ENCODE results near the gene RABEP1. TPM values are rescaled to one million over a fixed set of nuclear protein-coding genes. Genes with fewer than 3 reads are reported as not detected.
A peak's percentile ranks its signal among the peaks of the same experiment; 100 is the strongest.
"Not testable (repeated sequence)": the region's sequence is repeated elsewhere in the genome, so short reads cannot be mapped to it uniquely, and the experiment has no call there.

RABEP1 gene
- 23.7 and 43.1 TPM in 2 replicates for total RNA-seq (2014; rRNA removed; shearing (Covaris generic))

- 0 out of 2 replicates have a peak, but pooled peaks cover 2% of the 10 kb centered on the region for H3K9me3 ChIP-seq (replicated peaks)
- H3K36me3 ChIP-seq = peaks cover 12% of the 10 kb centered on the region
- peak within 1 kb of the TSS; percentile 100 for H3K4me3 ChIP-seq
- DNase-seq (ENCODE audit: low read depth in 1 of 2, low spot score in 2 of 2) = peak; percentile 81 to 92
- H3K27me3 ChIP-seq (replicated peaks) = no peaks in the 10 kb centered on the region
- H3K4me1 ChIP-seq (replicated peaks) = peaks cover 8% of the 10 kb centered on the region; the same call in 1 of the 2 replicates
- H3K27ac ChIP-seq = peak within 1 kb of the TSS; percentile 83
Observed at GRCh38 chr17:5281814-5282641, at the start of gene RABEP1. Gene RABEP1, plus strand, starts transcription at chr17:5282284. Its CDS starts 203 bp downstream, at chr17:5282487.

GRCh38 chr17:5233492-5233891 is 48.6 kb upstream of the RABEP1 start:
- not testable (repeated sequence) for H3K36me3 ChIP-seq; H3K4me3 ChIP-seq; H3K27ac ChIP-seq; H3K27me3 ChIP-seq (replicated peaks); H3K4me1 ChIP-seq (replicated peaks); DNase-seq (ENCODE audit: low read depth in 1 of 2, low spot score in 2 of 2); H3K9me3 ChIP-seq (replicated peaks)

GRCh38 chr17:5234645-5235576 is 47.2 kb upstream of the RABEP1 start, which contains the start of gene SCIMP:
Gene SCIMP, minus strand, starts transcription at chr17:5234860. Its CDS starts 105 bp downstream, at chr17:5234755.
- no peaks in the 10 kb centered on the region for H3K27me3 ChIP-seq (replicated peaks)
- no peak within 1 kb of the TSS for H3K4me3 ChIP-seq
- H3K27ac ChIP-seq = no peak within 1 kb of the TSS
- H3K36me3 ChIP-seq = no peaks in the 10 kb centered on the region
- H3K4me1 ChIP-seq (replicated peaks) = no peaks in the 10 kb centered on the region
- no peak for DNase-seq (ENCODE audit: low read depth in 1 of 2, low spot score in 2 of 2)
- H3K9me3 ChIP-seq (replicated peaks) = no peaks in the 10 kb centered on the region

GRCh38 chr17:5236938-5237540 is 45.0 kb upstream of the RABEP1 start:
- no peaks in the 10 kb centered on the region for H3K27me3 ChIP-seq (replicated peaks)
- H3K4me3 ChIP-seq = no peak overlapping the region
- H3K36me3 ChIP-seq = no peaks in the 10 kb centered on the region
- H3K27ac ChIP-seq = no peak overlapping the region
- H3K9me3 ChIP-seq (replicated peaks) = no peaks in the 10 kb centered on the region
- no peak for DNase-seq (ENCODE audit: low read depth in 1 of 2, low spot score in 2 of 2)
- H3K4me1 ChIP-seq (replicated peaks) = no peaks in the 10 kb centered on the region

- Histone ChIP-seq H3K4me1 (replicated peaks) (no peaks in the 10 kb centered on the region), H3K4me3 (no peak overlapping the region), H3K36me3 (no peaks in the 10 kb centered on the region), H3K9me3 (replicated peaks) (no peaks in the 10 kb centered on the region), H3K27me3 (replicated peaks) (no peaks in the 10 kb centered on the region), H3K27ac (no peak overlapping the region)
- peak; percentile 25 to 49 for DNase-seq (ENCODE audit: low read depth in 1 of 2, low spot score in 2 of 2)
Observed at GRCh38 chr17:5237541-5238016, 44.5 kb upstream of the RABEP1 start.

- DNase-seq (ENCODE audit: low read depth in 1 of 2, low spot score in 2 of 2) = no peak
- Histone ChIP-seq H3K36me3 (no peaks in the 10 kb centered on the region), H3K27me3 (replicated peaks) (no peaks in the 10 kb centered on the region), H3K9me3 (replicated peaks) (no peaks in the 10 kb centered on the region), H3K27ac (no peak overlapping the region), H3K4me1 (replicated peaks) (no peaks in the 10 kb centered on the region), H3K4me3 (no peak overlapping the region)
Observed at GRCh38 chr17:5238333-5238732, 43.8 kb upstream of the RABEP1 start.

GRCh38 chr17:5239769-5240168 is 42.3 kb upstream of the RABEP1 start:
- not testable (repeated sequence) for DNase-seq (ENCODE audit: low read depth in 1 of 2, low spot score in 2 of 2); H3K4me1 ChIP-seq (replicated peaks); H3K27ac ChIP-seq; H3K27me3 ChIP-seq (replicated peaks); H3K9me3 ChIP-seq (replicated peaks); H3K4me3 ChIP-seq; H3K36me3 ChIP-seq

GRCh38 chr17:5241861-5242671 is 40.0 kb upstream of the RABEP1 start:
- H3K27me3 ChIP-seq (replicated peaks) = no peaks in the 10 kb centered on the region
- H3K9me3 ChIP-seq (replicated peaks) = no peaks in the 10 kb centered on the region
- no peak for DNase-seq (ENCODE audit: low read depth in 1 of 2, low spot score in 2 of 2)
- no peak overlapping the region for H3K27ac ChIP-seq
- no peaks in the 10 kb centered on the region for H3K4me1 ChIP-seq (replicated peaks)
- no peaks in the 10 kb centered on the region for H3K36me3 ChIP-seq
- no peak overlapping the region for H3K4me3 ChIP-seq

GRCh38 chr17:5247621-5248020 is 34.5 kb upstream of the RABEP1 start:
- no peak for DNase-seq (ENCODE audit: low read depth in 1 of 2, low spot score in 2 of 2)
- no peaks in the 10 kb centered on the region for H3K27me3 ChIP-seq (replicated peaks)
- H3K27ac ChIP-seq = no peak overlapping the region
- no peaks in the 10 kb centered on the region for H3K9me3 ChIP-seq (replicated peaks)
- H3K36me3 ChIP-seq = no peaks in the 10 kb centered on the region
- no peaks in the 10 kb centered on the region for H3K4me1 ChIP-seq (replicated peaks)
- H3K4me3 ChIP-seq = no peak overlapping the region

- Histone ChIP-seq H3K27me3 (replicated peaks) (no peaks in the 10 kb centered on the region), H3K4me3 (no peak overlapping the region), H3K27ac (no peak overlapping the region), H3K9me3 (replicated peaks) (no peaks in the 10 kb centered on the region), H3K4me1 (replicated peaks) (no peaks in the 10 kb centered on the region), H3K36me3 (no peaks in the 10 kb centered on the region)
- no peak for DNase-seq (ENCODE audit: low read depth in 1 of 2, low spot score in 2 of 2)
Observed at GRCh38 chr17:5248821-5249479, 33.1 kb upstream of the RABEP1 start.

GRCh38 chr17:5249615-5250014 is 32.5 kb upstream of the RABEP1 start:
- DNase-seq (ENCODE audit: low read depth in 1 of 2, low spot score in 2 of 2) = peak; percentile 40 to 46
- Histone ChIP-seq H3K27ac (no peak overlapping the region), H3K4me3 (no peak overlapping the region), H3K9me3 (replicated peaks) (no peaks in the 10 kb centered on the region), H3K27me3 (replicated peaks) (no peaks in the 10 kb centered on the region), H3K4me1 (replicated peaks) (no peaks in the 10 kb centered on the region), H3K36me3 (no peaks in the 10 kb centered on the region)

GRCh38 chr17:5254414-5254813 is 27.7 kb upstream of the RABEP1 start:
- Histone ChIP-seq H3K9me3 (replicated peaks) (no peaks in the 10 kb centered on the region), H3K27ac (no peak overlapping the region), H3K27me3 (replicated peaks) (no peaks in the 10 kb centered on the region), H3K4me1 (replicated peaks) (no peaks in the 10 kb centered on the region), H3K4me3 (no peak overlapping the region), H3K36me3 (no peaks in the 10 kb centered on the region)
- no peak for DNase-seq (ENCODE audit: low read depth in 1 of 2, low spot score in 2 of 2)

Measured in SJSA1 (cell line).